Suprapubic skin (tissue), 4 donors: ENCODE measurements around the gene CD37. TPM values are rescaled to one million over a fixed set of nuclear protein-coding genes. Genes with fewer than 3 reads are reported as not detected.

Experiments
- DNase-seq, 2 donors: peaks; one replicate each; pipeline ENCODE4 v3.0.0-alpha.2; 2019; ENCODE audit warnings: low spot score in 2 of 2
- H3K27ac ChIP-seq: fragments of 200-600 bp; sonication (generic); one replicate; pipeline ENCODE4 v1.5.1; 2019
- H3K27me3 ChIP-seq: fragments of 200-600 bp; sonication (generic); one replicate; pipeline ENCODE4 v1.5.1; 2019
- H3K36me3 ChIP-seq: fragments of 200-600 bp; sonication (generic); one replicate; pipeline ENCODE4 v1.5.1; 2019
- H3K4me1 ChIP-seq: fragments of 200-600 bp; sonication (generic); one replicate; pipeline ENCODE4 v1.5.1; 2019
- H3K4me3 ChIP-seq: fragments of 200-600 bp; sonication (generic); one replicate; pipeline ENCODE4 v1.5.1; 2019; ENCODE audit warnings: mild to moderate bottlenecking
- H3K9me3 ChIP-seq: fragments of 200-600 bp; sonication (generic); one replicate; pipeline ENCODE4 v1.5.1; 2019
- EP300 ChIP-seq: sonication (generic); formaldehyde crosslinking; IDR thresholded peaks from one replicate; pipeline ENCODE4 v1.6.1; 2017; ENCODE audit warnings: antibody characterized with exemption
- POLR2A ChIP-seq, 2 donors: fragments of 450-650 bp; IDR thresholded peaks; one replicate each; pipeline ENCODE4 v1.6.1; 2017; ENCODE audit warnings: antibody characterized with exemption in 2 of 2, mild to moderate bottlenecking in 2 of 2, moderate library complexity in 2 of 2
- POLR2AphosphoS5 ChIP-seq, 3 donors: sonication (generic); formaldehyde crosslinking; IDR thresholded peaks; one replicate each; pipeline ENCODE4 v1.6.1; 2017; ENCODE audit warnings: antibody characterized with exemption in 3 of 3
- WGBS: methylation state at CpG from one replicate; pipeline ENCODE4 v1.1.5; 2018; 5-methylcytosine and 5-hydroxymethylcytosine counted together
- total RNA-seq, 4 donors: library from RNA; depleted of rRNA; stranded (reverse); fragments of >200 nt; gene quantifications; one replicate each; pipeline ENCODE4 v1.1.0, GENCODE V29; 2016
- TF ChIP-seq, protein P1 (sequence below), 2 donors: fragments of 200-600 bp in 1 of 2; fragments of 450-650 bp in 1 of 2; sonication (generic) in 1 of 2; IDR thresholded peaks; one replicate each; pipeline ENCODE4 v1.5.1; 2016 to 2019; ENCODE audit warnings: antibody characterized with exemption in 2 of 2, mild to moderate bottlenecking in 1 of 2, moderate library complexity in 1 of 2

CD37 gene
- total RNA-seq, 4 donors from 2014 or later = 2.9 to 25.7 (median 5.0) TPM

DNA sequence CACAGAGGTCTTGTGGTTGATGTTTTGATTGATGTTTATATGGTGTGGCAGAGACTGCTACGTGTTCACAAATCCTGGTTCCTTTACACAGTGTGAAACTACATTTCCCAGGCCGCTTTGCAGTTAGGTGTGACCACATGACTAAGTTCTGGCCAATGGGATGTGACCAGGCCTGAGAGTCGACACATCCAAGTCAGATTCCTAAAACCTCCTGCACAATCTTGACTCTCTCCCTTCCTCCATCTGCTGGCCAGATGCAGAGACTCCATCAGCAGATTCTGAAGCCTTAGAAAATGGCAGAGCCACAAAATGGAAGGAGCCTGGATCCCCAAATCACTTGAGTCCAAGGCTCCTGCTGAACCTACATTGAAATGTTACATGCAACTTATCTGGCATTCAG, 12.6 kb downstream of the CD37 start:
- 40% methylated on average over 2 of the region's 3 CpGs for WGBS

DNA sequence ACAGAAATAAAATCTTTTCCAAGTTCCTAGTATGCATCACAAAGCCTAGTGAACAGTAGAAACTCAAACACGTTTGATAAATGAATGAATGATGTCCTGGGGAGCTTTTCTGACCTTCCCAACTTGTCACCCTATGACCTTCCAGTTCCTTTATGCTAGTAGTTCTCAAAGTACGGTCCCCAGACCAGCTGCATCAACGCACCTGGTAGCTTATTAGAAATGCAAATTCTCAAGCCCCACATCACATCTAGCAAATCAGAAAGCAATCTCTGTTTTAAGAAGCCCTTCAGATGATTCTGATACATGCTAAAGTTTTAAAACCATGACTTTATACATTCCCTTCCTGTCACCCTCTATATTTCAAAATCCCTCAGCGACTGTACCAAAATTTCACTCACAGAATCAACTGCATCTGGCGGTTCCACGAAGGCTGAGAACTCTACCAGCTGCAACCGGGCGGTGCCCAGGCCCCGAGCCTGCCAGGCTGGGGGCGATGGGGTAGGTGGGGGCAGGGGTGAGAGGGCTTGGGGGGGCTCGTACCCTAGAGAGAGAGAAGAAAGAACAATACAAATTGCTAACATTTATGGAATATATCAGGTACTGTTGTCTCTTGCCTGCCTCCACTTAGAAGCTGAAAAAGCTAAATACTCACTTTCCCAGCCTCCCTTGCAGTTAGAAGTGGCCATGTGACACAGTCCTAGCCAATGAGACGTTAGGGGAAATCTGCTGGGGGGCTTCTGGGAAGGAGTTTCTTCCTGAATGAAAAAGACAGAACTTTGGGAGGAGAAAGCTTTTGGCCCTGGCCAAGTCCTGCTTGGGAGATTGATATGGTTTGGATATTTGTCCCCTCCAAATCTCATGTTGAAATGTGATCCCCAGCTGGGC, 13.3 kb downstream of the CD37 start:
- Histone ChIP-seq H3K36me3 (peaks cover 67% of the 10 kb centered on the region), H3K27ac (no peak overlapping the region), H3K27me3 (no peaks in the 10 kb centered on the region), H3K4me1 (no peaks in the 10 kb centered on the region), H3K4me3 (no peak overlapping the region), H3K9me3 (no peaks in the 10 kb centered on the region)
- no peak for DNase-seq
- TF ChIP-seq POLR2AphosphoS5 (IDR thresholded peaks at IDR 0.05) (no peak), POLR2A (IDR thresholded peaks at IDR 0.05) (no peak), EP300 (no peak)
- TF ChIP-seq, protein P1, sequence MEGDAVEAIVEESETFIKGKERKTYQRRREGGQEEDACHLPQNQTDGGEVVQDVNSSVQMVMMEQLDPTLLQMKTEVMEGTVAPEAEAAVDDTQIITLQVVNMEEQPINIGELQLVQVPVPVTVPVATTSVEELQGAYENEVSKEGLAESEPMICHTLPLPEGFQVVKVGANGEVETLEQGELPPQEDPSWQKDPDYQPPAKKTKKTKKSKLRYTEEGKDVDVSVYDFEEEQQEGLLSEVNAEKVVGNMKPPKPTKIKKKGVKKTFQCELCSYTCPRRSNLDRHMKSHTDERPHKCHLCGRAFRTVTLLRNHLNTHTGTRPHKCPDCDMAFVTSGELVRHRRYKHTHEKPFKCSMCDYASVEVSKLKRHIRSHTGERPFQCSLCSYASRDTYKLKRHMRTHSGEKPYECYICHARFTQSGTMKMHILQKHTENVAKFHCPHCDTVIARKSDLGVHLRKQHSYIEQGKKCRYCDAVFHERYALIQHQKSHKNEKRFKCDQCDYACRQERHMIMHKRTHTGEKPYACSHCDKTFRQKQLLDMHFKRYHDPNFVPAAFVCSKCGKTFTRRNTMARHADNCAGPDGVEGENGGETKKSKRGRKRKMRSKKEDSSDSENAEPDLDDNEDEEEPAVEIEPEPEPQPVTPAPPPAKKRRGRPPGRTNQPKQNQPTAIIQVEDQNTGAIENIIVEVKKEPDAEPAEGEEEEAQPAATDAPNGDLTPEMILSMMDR (IDR thresholded peaks at IDR 0.05) = no peak
- 86% methylated on average over 12 of the region's 12 CpGs for WGBS

More for the DNA sequence above, 12.6 kb downstream of the CD37 start:
- H3K9me3 ChIP-seq = no peaks in the 10 kb centered on the region
- peaks cover 68% of the 10 kb centered on the region for H3K36me3 ChIP-seq
- H3K27me3 ChIP-seq = no peaks in the 10 kb centered on the region
- no peak overlapping the region for H3K27ac ChIP-seq
- H3K4me1 ChIP-seq = no peaks in the 10 kb centered on the region
- no peak for TF ChIP-seq POLR2AphosphoS5 (IDR thresholded peaks at IDR 0.05)
- no peak for TF ChIP-seq POLR2A (IDR thresholded peaks at IDR 0.05)
- TF ChIP-seq, protein P1 (IDR thresholded peaks at IDR 0.05) = no peak
- TF ChIP-seq EP300 = no peak
- H3K4me3 ChIP-seq = no peak overlapping the region
- DNase-seq = no peak

DNA sequence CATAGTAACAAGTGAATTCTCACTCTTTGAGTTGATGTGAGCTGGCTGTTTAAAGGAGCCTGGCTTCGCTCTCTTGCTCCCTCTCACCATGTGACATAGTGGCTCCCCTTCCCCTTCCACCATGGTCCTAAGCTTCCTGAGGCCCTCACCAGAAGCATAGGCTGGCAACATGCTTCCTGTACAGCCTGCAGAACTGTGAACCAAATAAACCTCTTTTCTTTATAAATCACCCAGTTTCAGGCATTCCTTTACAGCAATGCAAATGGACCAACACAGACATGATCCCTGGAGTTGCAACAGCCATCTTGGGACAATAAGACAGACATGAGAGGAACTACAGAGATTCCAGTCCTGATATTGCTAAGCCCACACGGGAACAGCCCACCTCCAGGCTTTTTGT, 14.4 kb downstream of the CD37 start:
- TF ChIP-seq POLR2A (IDR thresholded peaks at IDR 0.05) (no peak), EP300 (no peak), POLR2AphosphoS5 (IDR thresholded peaks at IDR 0.05) (no peak)
- TF ChIP-seq, protein P1 (IDR thresholded peaks at IDR 0.05) = no peak
- Histone ChIP-seq H3K4me3 (no peak overlapping the region), H3K27me3 (no peaks in the 10 kb centered on the region), H3K4me1 (no peaks in the 10 kb centered on the region), H3K36me3 (peaks cover 60% of the 10 kb centered on the region), H3K9me3 (no peaks in the 10 kb centered on the region), H3K27ac (no peak overlapping the region)
- no peak for DNase-seq
- 91% methylated on average over 2 of the region's 2 CpGs for WGBS

DNA sequence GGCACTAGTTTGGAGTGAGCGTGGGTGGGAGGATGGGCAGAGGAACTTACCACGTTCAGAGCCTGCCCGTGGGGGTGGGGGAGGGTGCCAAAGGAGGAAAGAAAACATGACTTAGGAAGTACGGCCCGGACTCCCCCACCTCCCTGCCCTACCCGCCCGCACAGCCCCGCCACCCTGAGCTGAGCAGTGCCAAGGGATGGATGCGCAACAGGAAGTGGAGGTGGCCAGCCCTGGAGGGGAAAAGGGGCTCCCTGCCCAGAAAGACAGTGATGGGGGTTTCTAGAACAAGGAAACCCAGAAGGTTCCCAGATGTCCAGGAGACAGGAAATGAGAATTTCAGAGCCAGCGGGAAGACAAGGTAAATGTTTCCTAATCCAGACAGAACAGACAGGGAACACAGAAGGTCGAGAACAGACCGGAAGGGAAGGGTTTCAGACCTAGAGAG, 20.7 kb downstream of the CD37 start:
- Histone ChIP-seq H3K4me3 (no peak overlapping the region), H3K4me1 (peaks cover 17% of the 10 kb centered on the region), H3K36me3 (peaks cover 44% of the 10 kb centered on the region), H3K9me3 (no peaks in the 10 kb centered on the region), H3K27me3 (no peaks in the 10 kb centered on the region), H3K27ac (no peak overlapping the region)
- no peak for DNase-seq
- 36% methylated on average over 12 of the region's 12 CpGs for WGBS
- no peak for TF ChIP-seq EP300
- TF ChIP-seq, protein P1 (IDR thresholded peaks at IDR 0.05) = no peak
- no peak for TF ChIP-seq POLR2A (IDR thresholded peaks at IDR 0.05)
- TF ChIP-seq POLR2AphosphoS5 (IDR thresholded peaks at IDR 0.05) = no peak

DNA sequence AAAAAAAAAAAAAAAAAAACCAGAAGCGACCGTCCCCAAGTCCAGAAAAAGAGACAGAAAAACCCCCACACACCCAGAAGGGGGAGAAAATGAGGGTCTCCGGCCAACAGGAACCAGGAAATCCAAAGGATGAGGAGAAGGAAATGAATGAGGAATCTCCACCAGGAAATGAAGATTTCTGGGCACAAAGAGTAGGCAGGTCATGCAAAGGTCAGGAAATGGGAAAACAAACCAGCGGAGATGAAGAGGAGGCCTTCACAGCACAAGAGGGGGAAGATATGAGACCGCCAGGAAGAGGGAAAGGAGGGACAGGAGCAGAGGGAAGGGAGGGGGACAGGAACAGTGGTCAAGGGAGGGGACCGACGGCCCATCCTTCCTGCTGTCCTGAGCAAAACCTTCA, 21.2 kb downstream of the CD37 start:
- no peak for TF ChIP-seq EP300
- TF ChIP-seq POLR2AphosphoS5 (IDR thresholded peaks at IDR 0.05) = no peak
- Histone ChIP-seq H3K27ac (no peak overlapping the region), H3K27me3 (no peaks in the 10 kb centered on the region), H3K4me1 (peaks cover 21% of the 10 kb centered on the region), H3K36me3 (peaks cover 44% of the 10 kb centered on the region), H3K9me3 (no peaks in the 10 kb centered on the region), H3K4me3 (no peak overlapping the region)
- no peak for DNase-seq
- WGBS = 63% methylated on average over 7 of the region's 7 CpGs
